HepG2 (cell line): ENCODE data around the gene S100Z. TPM values are rescaled to one million over a fixed set of nuclear protein-coding genes. Genes with fewer than 3 reads are reported as not detected.

Experiments
- BRCA1 ChIP-seq: sonication (generic); formaldehyde crosslinking; IDR thresholded peaks from 2 replicates; pipeline ENCODE4 v1.4.0; 2020; ENCODE audit warnings: missing genetic modification reagents
- ERF ChIP-seq: IDR thresholded peaks from 2 replicates; pipeline ENCODE4 v1.6.1; 2018; ENCODE audit warnings: missing biosample characterization, missing genetic modification reagents
- ETV5 ChIP-seq: IDR thresholded peaks from 2 replicates; pipeline ENCODE4 v1.6.1; 2018; ENCODE audit warnings: missing biosample characterization, missing genetic modification reagents, inconsistent platforms, borderline replicate concordance
- HOXA7 ChIP-seq: sonication (generic); formaldehyde crosslinking; IDR thresholded peaks from 2 replicates; pipeline ENCODE4 v1.8.1; 2022; ENCODE audit warnings: mild to moderate bottlenecking, missing genetic modification reagents, moderate library complexity
- HOXA9 ChIP-seq: sonication (generic); formaldehyde crosslinking; IDR thresholded peaks from 2 replicates; pipeline ENCODE4 v1.8.1; 2022; ENCODE audit warnings: missing genetic modification reagents, mild to moderate bottlenecking, moderate library complexity, borderline replicate concordance
- IKZF5 ChIP-seq: IDR thresholded peaks from 2 replicates; pipeline ENCODE4 v1.6.1; 2018; ENCODE audit warnings: missing genetic modification reagents, mild to moderate bottlenecking, missing compliant biosample characterization
- KDM3A ChIP-seq: IDR thresholded peaks from 2 replicates; pipeline ENCODE4 v1.6.1; 2018; ENCODE audit warnings: low read depth, missing compliant biosample characterization
- MTF1 ChIP-seq: sonication (generic); formaldehyde crosslinking; IDR thresholded peaks from 2 replicates; pipeline ENCODE4 v1.5.0; 2020; ENCODE audit warnings: missing genetic modification reagents
- NFRKB ChIP-seq: fragments of 450-650 bp; IDR thresholded peaks from 2 replicates; pipeline ENCODE4 v1.6.1; 2017
- POGZ ChIP-seq: sonication (generic); formaldehyde crosslinking; IDR thresholded peaks from 2 replicates; pipeline ENCODE4 v1.4.0; 2020; ENCODE audit warnings: mild to moderate bottlenecking, missing genetic modification reagents
- PRPF4 ChIP-seq: fragments of 200-400 bp; formaldehyde crosslinking; IDR thresholded peaks from 2 replicates; pipeline ENCODE4 v1.6.1; 2016; ENCODE audit warnings: low read length, low read depth; ENCODE audit not compliant: poor library complexity, severe bottlenecking
- RBM22 ChIP-seq: fragments of 200-400 bp; formaldehyde crosslinking; optimal IDR thresholded peaks from 2 replicates; pipeline ENCODE3; 2017; ENCODE audit warnings: mild to moderate bottlenecking, low read length, moderate library complexity
- SIX4 ChIP-seq: sonication (generic); formaldehyde crosslinking; IDR thresholded peaks from 2 replicates; pipeline ENCODE4 v1.4.0; 2020; ENCODE audit warnings: missing genetic modification reagents
- SNAPC4 ChIP-seq: sonication (generic); formaldehyde crosslinking; IDR thresholded peaks from 2 replicates; pipeline ENCODE4 v1.4.0; 2020; ENCODE audit warnings: mild to moderate bottlenecking, missing genetic modification reagents
- TBL1XR1 ChIP-seq: fragments of 150-350 bp; IDR thresholded peaks from 2 replicates; pipeline ENCODE4 v1.6.1; 2014; ENCODE audit warnings: borderline replicate concordance, low read length; ENCODE audit not compliant: partially characterized antibody
- TCF12 ChIP-seq, 2 experiments: fragments of 450-650 bp in 1 of 2; sonication (generic) in 1 of 2; formaldehyde crosslinking in 1 of 2; IDR thresholded peaks; 2 replicates each; pipeline versions ENCODE4 v1.6.1 to v1.8.0; 2017 to 2022; ENCODE audit warnings: antibody characterized with exemption in 1 of 2, mild to moderate bottlenecking in 1 of 2, missing genetic modification reagents in 1 of 2, moderate library complexity in 1 of 2
- TEAD2 ChIP-seq: sonication (generic); formaldehyde crosslinking; IDR thresholded peaks from 2 replicates; pipeline ENCODE4 v1.9.0; 2021; ENCODE audit warnings: missing genetic modification reagents
- ZBTB7B ChIP-seq: sonication (generic); formaldehyde crosslinking; IDR thresholded peaks from 2 replicates; pipeline ENCODE4 v1.4.0; 2020; ENCODE audit warnings: missing genetic modification reagents
- ZNF30 ChIP-seq: sonication (generic); formaldehyde crosslinking; IDR thresholded peaks from 2 replicates; pipeline ENCODE4 v1.5.0; 2020; ENCODE audit warnings: mild to moderate bottlenecking, missing genetic modification reagents
- ZNF512 ChIP-seq: sonication (generic); formaldehyde crosslinking; IDR thresholded peaks from 2 replicates; pipeline ENCODE4 v1.4.0; 2020; ENCODE audit warnings: mild to moderate bottlenecking, missing genetic modification reagents
- ZNF737 ChIP-seq: sonication (generic); formaldehyde crosslinking; IDR thresholded peaks from 2 replicates; pipeline ENCODE4 v1.5.0; 2020; ENCODE audit warnings: missing genetic modification reagents, mild to moderate bottlenecking, borderline replicate concordance
- ZNF775 ChIP-seq: sonication (generic); formaldehyde crosslinking; IDR thresholded peaks from 2 replicates; pipeline ENCODE4 v1.4.0; 2020; ENCODE audit warnings: missing genetic modification reagents, mild to moderate bottlenecking, moderate library complexity, borderline replicate concordance
- polyA plus RNA-seq, 8 experiments: library from polyadenylated mRNA; depleted of rRNA in 3 of 8; stranded (reverse) in 7 of 8; unstranded in 1 of 8; fragments of >200 nt; fragmentation: Illumina TruSeq in 4 of 8; extraction: Trizol in 4 of 8; gene quantifications; 2 replicates each; pipeline versions ENCODE4 v1.2.1 to v1.2.3, GENCODE V29; 2011 to 2016; ENCODE audit warnings: low read depth in 4 of 8, missing spikeins in 1 of 8, mixed read lengths in 1 of 8; ENCODE audit not compliant: insufficient read depth in 1 of 8
- total RNA-seq, 5 experiments: library from RNA; depleted of rRNA; stranded (reverse); fragments of >200 nt; fragmentation: Illumina TruSeq; extraction: Trizol; gene quantifications; 2 replicates each; pipeline ENCODE4 v1.2.3, GENCODE V29; 2016; ENCODE audit warnings: low read depth in 1 of 5

The S100Z gene
- total and polyA plus RNA-seq, 2 of the 13 experiments (the other 11 are each of a cell fraction or from before 2014, with no cell fraction given), result 0.22 TPM; not detected in 1

GRCh38 chr5:76818844-76819831 is 30.7 kb upstream of the S100Z start, which contains the start of gene F2RL1 (continued):
- TF ChIP-seq ZNF512 (CRISPR knock-in tag) (no peak), SNAPC4 (CRISPR knock-in tag) (no peak), HOXA7 (CRISPR knock-in tag) (no peak), TCF12 (IDR thresholded peaks at IDR 0.05) (no peak), TCF12 (CRISPR knock-in tag; IDR thresholded peaks at IDR 0.05) (no peak), ZNF775 (CRISPR knock-in tag) (no peak), KDM3A (CRISPR knock-in tag) (no peak), MTF1 (CRISPR knock-in tag) (no peak), PRPF4 (no peak), ERF (CRISPR knock-in tag) (0 out of 2 replicates have a peak, but pooled peaks have one; percentile 14), POGZ (CRISPR knock-in tag) (0 out of 2 replicates have a peak, but pooled peaks have one; percentile 30), TBL1XR1 (no peak), SIX4 (CRISPR knock-in tag) (peak; percentile 19; the same call in 1 of the 2 replicates), ZNF737 (CRISPR knock-in tag) (no peak), ZNF30 (CRISPR knock-in tag) (no peak), BRCA1 (CRISPR knock-in tag) (no peak), TEAD2 (CRISPR knock-in tag) (no peak), NFRKB (no peak), RBM22 (no peak), HOXA9 (no peak), IKZF5 (CRISPR knock-in tag) (0 out of 2 replicates have a peak, but pooled peaks have one; percentile 47), ETV5 (peak; percentile 34; the same call in 1 of the 2 replicates), ZBTB7B (CRISPR knock-in tag) (no peak)
